Tibial nerve (tissue), 4 donors: ENCODE data around the gene E2F4.

Experiments
- CTCF ChIP-seq, 5 experiments: fragments of 200-600 bp in 3 of 5; fragments of 450-650 bp in 2 of 5; sonication (generic) in 3 of 5; IDR thresholded peaks; one replicate each; pipeline ENCODE4 v1.5.1; 2016 to 2019; ENCODE audit warnings: antibody characterized with exemption in 5 of 5, mild to moderate bottlenecking in 3 of 5, moderate library complexity in 2 of 5
- EP300 ChIP-seq, 2 donors: sonication (generic); formaldehyde crosslinking; IDR thresholded peaks; one replicate each; pipeline ENCODE4 v1.6.1; 2017; ENCODE audit warnings: antibody characterized with exemption in 2 of 2, mild to moderate bottlenecking in 1 of 2

GRCh38 chr16:67238806-67239470, 47.0 kb downstream of the E2F4 start:
- TF ChIP-seq EP300 (IDR thresholded peaks at IDR 0.05) (no peak), CTCF (IDR thresholded peaks at IDR 0.05) (no peak)
